Heart left ventricle (tissue), 13 donors: Measurements from ENCODE around the gene SLAMF8.

ENCODE experiments used
- CTCF ChIP-seq, 12 donors: fragments of 200-600 bp; sonication (generic) in 4 of 12; IDR thresholded peaks; one replicate each; pipeline versions ENCODE4 v1.5.0 to v1.8.0; 2018 to 2022; ENCODE audit warnings: antibody characterized with exemption in 12 of 12, mild to moderate bottlenecking in 5 of 12
- POLR2A ChIP-seq, 2 donors: fragments of 450-650 bp; IDR thresholded peaks; one replicate each; pipeline ENCODE4 v1.6.1; 2017; ENCODE audit warnings: antibody characterized with exemption in 2 of 2, mild to moderate bottlenecking in 2 of 2, moderate library complexity in 2 of 2
- donor health status: ischemic (EF 13 %, LVEDD 7.1; RV severe dilation, severe dysfunction).
- donor health status: DM: no; HTN: yes; CAD: no.
- donor health status: DM: no; HTN: no; CAD: no.
- donor health status: ischemic (EF 25% LVEDD 6.9; RV normal size, moderate dysfunction).
- donor health status: ischemic (EF 25% LVEDD 5.7; RV mildly dilated, moderate dysfunction).
- donor health status: ischemic (EF 35%, LVEDD 5.7; RV mildly dilated, moderate dysfunction).
- donor health status: nonischemic (EF 11% LVEDD 7.7; RV severe dilation, severe dysfunction).
- donor health status: DM: yes; HTN: yes; CAD: no.
- donor health status: PGD.
- donor health status: ischemic (EF 29% LVEDD 5.4; RV normal size, mild dysfunction).
- donor health status: nonischemic (EF 23%, LVEDD 6.1; RV moderate dilation, normal function).

GRCh38 chr1:159860456-159860855 is 33.8 kb downstream of the SLAMF8 start:
- TF ChIP-seq CTCF (IDR thresholded peaks at IDR 0.05) (no peak), POLR2A (IDR thresholded peaks at IDR 0.05) (no peak)
